ENCODE data around the gene TMEM179.

The TMEM179 gene

GRCh38 chr14:104598039-104598909 is 6.3 kb downstream of the TMEM179 start:
- no peak for DNase-seq

GRCh38 chr14:104597576-104597975 is 7.0 kb downstream of the TMEM179 start:
- no peak for DNase-seq

GRCh38 chr14:104596927-104597351 is 7.6 kb downstream of the TMEM179 start:
- DNase-seq: no peak

DNA sequence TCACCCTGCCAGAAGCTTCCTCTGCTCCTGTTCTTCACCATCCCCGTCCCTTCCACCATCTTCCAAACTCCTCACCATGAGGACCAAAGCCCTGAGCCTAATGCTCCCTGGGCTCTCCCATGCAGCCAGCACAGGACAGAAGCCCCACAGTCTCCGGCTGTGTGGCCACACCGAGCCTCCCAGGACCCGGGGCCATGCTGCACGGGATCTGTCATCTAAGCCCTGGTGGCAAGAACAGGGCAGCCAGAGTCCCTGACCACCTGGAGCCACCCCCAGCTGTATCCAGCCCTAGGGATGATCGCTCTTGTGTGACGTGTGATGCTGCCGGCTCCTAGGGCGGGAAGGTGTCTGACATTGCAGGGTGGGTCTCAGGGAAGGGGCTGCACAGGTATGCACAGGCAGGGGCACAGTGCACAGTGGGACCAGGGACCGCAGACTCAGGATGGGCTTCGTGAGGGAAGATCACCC is 8.1 kb downstream of the TMEM179 start:
- DNase-seq: no peak

DNA sequence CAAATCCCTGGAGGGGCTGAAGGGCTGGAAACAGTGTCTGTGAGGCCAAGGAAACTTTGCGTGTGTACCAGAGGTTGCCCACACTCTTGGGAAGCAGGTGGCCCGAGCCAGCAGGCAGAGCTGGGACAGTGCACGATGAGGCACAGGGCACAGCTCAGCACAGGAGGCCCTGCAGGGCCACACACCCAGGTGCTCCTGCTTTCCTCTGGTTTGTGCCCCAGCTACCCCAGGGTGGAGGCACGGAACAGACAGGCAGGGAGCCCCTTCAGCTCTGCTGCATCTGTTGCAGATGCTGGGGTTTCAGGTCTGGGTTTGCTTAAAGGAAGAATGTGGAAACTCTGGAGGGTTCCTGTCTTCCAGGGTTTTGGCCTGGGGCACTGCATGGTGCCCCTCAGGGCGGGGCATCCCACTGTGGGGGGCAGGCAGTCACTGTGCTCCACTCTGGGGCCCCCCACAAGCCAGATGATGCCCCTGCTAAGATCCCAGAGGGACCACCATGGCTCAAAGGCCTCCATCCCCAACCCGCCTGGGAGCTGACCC is 8.6 kb downstream of the TMEM179 start:
- no peak for DNase-seq

GRCh38 chr14:104595116-104595675 is 9.4 kb downstream of the TMEM179 start:
- DNase-seq: no peak

GRCh38 chr14:104594310-104595046 is 10.1 kb downstream of the TMEM179 start:
- no peak for DNase-seq

GRCh38 chr14:104593710-104594136 is 10.8 kb downstream of the TMEM179 start:
- DNase-seq: no peak

GRCh38 chr14:104593241-104593701 is 11.3 kb downstream of the TMEM179 start:
- DNase-seq: no peak

GRCh38 chr14:104592785-104593184 is 11.8 kb downstream of the TMEM179 start:
- DNase-seq: no peak

DNA sequence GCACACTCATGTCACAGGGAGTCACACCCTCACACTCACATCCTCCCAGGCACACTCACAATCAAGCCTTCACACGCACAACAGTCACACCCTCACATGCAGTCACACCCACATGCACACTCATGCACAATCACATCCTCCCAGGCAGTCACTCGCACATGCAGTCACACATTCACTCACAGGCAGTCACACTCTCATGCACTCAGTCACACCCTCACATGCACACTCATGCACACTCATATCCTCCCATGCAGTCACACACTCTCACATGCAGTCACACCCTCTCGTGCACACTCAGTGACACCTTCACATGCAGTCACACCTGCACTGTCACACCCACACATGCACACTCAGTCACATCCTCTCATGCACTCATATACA is 12.3 kb downstream of the TMEM179 start:
- no peak for DNase-seq

DNA sequence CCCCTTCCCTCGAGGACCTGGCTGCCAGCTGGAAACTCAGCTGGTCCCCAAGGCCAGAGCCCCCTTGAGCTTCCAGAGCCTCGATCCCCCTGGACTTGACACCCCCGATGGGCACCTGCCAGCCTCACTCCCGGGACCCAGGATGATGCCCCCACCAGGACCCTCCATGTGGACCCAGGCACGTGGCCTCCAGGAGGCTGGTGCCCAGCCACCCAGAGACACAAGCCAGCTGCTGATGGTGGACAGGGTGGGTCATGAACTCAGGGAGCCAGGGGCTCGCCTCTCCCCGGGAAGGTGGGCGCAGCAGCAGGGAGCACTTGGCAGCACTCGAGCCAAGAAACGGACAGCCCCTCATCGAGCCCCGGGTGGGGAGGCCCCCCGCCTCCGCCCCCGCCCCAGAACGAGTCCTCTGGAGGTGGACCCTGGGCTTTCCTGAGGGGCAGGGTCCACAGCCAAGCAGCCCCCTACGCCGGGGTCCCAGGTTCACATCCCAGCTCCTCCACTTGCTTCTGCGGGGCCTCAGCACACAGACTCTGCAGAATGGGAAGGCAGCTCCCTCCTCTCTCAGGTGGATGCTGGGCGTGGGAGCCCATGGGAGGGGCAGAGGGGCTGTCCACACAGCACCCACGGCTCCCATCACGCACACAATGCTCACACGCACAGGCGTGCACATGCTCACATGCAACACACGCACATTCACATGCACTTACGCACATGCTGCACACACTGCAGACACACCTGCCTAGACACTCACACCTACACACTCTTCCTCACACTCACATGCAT is 12.9 kb downstream of the TMEM179 start:
- no peak for DNase-seq

- no peak for DNase-seq
Measured at GRCh38 chr14:104591031-104591430, 13.5 kb downstream of the TMEM179 start.

DNA sequence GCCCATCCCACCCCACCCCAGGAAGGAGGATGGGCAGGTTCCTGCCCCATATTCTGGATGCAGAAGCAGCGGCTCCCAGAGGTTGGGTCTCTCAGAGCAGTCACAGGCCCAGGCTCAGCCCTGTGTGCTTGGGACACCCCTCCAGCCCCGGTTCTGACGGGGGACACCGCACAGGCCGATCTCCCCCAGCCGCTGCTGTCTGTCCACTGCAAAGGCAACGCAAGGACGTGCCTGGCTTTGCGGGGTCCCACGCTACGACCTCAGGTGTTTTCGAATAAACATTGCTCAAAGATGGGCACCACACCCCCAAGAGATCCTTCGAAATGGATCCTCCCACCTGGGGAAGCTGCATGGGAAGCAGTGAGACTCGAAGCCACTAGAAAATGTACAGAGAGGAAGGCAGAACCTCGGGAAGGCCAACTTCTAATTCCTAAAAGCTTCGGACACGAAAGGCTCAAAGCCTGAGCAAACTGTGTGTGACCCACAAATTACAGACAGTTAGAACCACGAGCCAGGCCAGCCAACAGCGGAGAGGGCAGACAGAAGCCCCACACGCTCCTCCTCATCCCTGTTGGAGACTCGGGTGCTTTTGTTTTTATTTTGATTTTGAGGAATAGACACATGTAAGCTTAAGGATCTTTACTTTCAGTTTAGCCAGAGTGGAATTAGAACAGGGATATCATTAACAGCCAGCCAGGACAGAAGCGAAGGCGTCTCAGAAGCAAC is 14.2 kb downstream of the TMEM179 start:
- DNase-seq: no peak

DNA sequence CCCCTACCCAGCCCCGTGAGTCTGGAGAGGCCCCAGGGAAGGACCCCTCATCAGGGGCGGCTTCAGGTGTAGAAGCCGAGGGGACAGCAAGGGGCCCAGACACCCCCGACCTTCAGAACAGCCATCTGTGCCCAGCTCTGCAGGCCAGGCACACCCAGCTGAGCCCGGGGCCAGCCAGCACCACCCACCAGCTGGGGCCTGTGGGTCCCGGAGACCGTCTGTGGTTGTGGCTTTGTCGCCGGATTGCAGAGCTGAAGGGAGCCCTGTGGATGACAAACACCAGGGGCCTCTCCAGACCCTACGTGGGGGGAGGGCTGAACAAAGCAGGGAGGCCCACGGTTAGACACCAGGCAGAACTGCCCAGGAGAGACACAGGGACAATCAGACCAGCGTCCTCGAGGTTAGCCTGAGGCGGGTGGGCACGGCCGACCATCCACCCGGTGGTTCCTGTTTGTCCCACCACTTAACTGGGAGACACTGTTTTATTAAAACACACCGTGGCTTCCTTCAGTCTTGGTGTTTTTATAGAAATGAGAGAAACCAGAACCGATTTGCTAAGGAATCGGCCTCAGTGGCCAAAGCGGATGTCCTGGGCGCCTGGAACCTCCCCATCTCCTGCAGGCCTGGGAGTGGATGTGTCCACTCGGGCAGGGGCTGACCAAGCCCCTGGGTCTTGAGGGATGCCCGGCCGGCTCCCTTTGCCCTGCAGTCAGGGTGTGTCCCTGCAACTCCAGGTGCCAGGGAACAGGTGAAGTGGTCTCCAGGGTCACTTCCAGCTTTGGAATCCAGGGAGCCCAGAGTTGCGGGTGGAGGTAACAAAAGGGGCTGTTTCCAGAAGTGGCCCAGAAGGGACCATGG is 15.0 kb downstream of the TMEM179 start:
- no peak for DNase-seq

DNA sequence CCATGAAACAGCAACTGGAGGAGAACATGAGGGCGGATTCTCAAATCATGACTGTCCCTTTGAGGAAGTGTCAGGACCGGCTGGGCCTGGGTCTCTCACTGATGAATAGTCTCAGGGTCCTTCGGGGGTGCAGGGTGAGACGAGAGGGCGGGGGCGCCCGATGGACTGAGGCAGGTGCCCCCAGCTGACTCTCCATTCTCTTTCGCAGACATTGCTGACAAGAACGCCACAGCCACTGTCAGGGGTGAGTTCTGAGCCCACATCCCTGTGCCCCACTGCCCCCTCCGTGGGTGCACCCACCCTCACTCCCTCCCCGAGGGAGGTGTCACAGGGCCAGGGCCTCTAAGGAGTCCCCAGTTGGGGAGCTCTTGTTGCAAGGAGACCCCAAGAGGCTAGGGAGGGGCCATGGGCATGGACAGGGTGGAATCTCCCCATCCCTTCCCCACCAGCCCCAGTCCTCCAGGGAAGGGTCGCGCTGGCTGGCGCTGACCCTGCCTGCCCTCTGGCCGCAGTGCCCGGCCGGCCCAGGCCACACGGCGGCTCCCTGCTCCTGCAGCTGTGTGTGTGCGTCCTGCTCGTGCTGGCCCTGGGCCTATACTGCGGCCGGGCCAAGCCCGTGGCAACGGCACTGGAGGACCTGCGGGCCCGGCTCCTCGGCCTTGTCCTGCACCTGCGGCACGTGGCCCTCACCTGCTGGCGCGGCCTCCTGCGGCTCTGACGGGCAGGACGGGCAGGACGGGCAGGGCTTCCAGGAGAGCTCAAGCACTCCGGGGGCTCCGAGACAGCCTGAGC is 16.3 kb downstream of the TMEM179 start:
- DNase-seq: no peak

DNA sequence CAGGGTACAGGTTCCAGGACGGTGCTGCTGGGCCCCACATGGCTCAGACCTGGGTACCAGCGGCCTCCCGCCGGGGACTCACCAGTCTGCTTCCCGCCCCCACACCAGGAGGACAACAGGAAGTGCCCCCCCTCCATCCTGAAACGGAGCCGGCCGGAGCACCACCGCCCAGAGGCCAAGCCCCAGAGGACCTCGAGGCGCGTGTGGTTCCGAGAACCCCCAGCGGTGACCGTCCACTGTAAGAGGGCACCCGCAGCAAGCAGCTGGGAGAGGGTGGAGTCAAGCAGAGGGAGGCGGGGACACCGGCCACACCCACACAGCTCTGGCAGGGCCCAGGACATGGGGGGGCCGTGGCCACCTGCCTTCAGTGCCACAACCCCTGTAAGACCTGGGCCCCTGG is 16.9 kb downstream of the TMEM179 start:
- DNase-seq: no peak

- DNase-seq: no peak
Measured at GRCh38 chr14:104586832-104587620, 17.5 kb downstream of the TMEM179 start.
